Measurements from ENCODE around the gene RHOA. TPM values are rescaled to one million over a fixed set of nuclear protein-coding genes. Genes with fewer than 3 reads are reported as not detected.
A peak's percentile ranks its signal among the peaks of the same experiment; 100 is the strongest.

The RHOA gene
- total and polyA plus RNA-seq, 2 of the 13 experiments (the other 11 are each of a cell fraction or from before 2014, with no cell fraction given) = 131 to 177 TPM

DNA sequence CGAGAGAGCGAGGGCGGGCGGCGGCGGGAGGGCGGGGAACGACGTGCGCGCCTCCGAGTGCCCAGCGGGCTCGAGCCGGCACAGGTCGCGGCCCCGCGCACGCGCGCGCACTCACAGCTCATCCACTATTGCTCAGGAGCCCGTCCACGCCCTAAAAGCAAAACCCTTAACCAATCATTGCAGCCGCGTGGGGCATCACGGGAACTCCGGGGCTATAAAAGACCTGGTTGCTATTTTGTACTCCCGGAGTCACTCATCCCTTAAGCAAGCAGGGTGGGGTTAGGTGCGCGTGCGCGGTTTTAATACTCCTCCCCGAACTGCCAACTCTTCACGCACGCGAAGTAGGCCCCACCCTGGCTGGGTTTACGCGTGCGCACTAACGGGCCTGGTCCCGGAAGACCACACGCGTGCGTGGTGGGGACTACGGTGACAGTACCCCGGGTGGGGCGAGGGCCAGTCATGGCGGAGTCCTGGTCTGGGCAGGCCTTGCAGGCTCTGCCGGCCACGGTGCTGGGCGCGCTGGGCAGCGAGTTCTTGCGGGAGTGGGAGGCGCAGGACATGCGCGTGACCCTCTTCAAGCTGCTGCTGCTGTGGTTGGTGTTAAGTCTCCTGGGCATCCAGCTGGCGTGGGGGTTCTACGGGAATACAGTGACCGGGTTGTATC lies at the start of gene RHOA, which contains the start of gene TCTA (continued):
- TF ChIP-seq AHR (CRISPR knock-in tag; IDR thresholded peaks at IDR 0.05) (peak; percentile 92), CHD4 (IDR thresholded peaks at IDR 0.05; ENCODE audit: borderline replicate concordance, low read length) (no peak), PRPF4 (IDR thresholded peaks at IDR 0.05; ENCODE audit: low read depth, low read length, poor library complexity, severe bottlenecking) (no peak), XRCC5 (optimal IDR thresholded peaks at IDR 0.05; ENCODE audit: low read length) (no peak), LCORL (IDR thresholded peaks at IDR 0.05) (no peak), LCORL (CRISPR knock-in tag; IDR thresholded peaks at IDR 0.05) (0 out of 2 replicates have a peak, but pooled peaks have one; percentile 14), RELA (CRISPR knock-in tag; IDR thresholded peaks at IDR 0.05) (no peak), ZNF160 (CRISPR knock-in tag; IDR thresholded peaks at IDR 0.05) (no peak), HOXA9 (CRISPR knock-in tag; IDR thresholded peaks at IDR 0.05; ENCODE audit: borderline replicate concordance) (peak; percentile 22; the same call in 1 of the 2 replicates), ZNF556 (CRISPR knock-in tag; IDR thresholded peaks at IDR 0.05; ENCODE audit: borderline replicate concordance) (peak; percentile 90; the same call in 1 of the 2 replicates), ZNF678 (CRISPR knock-in tag; IDR thresholded peaks at IDR 0.05) (0 out of 2 replicates have a peak, but pooled peaks have one; percentile 66), PRMT3 (CRISPR knock-in tag; IDR thresholded peaks at IDR 0.05; ENCODE audit: borderline replicate concordance, low read depth) (no peak), ZNF737 (CRISPR knock-in tag; IDR thresholded peaks at IDR 0.05; ENCODE audit: borderline replicate concordance) (no peak), ZNF572 (CRISPR knock-in tag; IDR thresholded peaks at IDR 0.05) (no peak), RBAK (CRISPR knock-in tag; IDR thresholded peaks at IDR 0.05) (no peak)
- TF ChIP-seq, protein P1, sequence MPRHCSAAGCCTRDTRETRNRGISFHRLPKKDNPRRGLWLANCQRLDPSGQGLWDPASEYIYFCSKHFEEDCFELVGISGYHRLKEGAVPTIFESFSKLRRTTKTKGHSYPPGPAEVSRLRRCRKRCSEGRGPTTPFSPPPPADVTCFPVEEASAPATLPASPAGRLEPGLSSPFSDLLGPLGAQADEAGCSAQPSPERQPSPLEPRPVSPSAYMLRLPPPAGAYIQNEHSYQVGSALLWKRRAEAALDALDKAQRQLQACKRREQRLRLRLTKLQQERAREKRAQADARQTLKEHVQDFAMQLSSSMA (CRISPR knock-in tag; IDR thresholded peaks at IDR 0.05) = 0 out of 2 replicates have a peak, but pooled peaks have one; percentile 23
- TF ChIP-seq, protein P2, sequence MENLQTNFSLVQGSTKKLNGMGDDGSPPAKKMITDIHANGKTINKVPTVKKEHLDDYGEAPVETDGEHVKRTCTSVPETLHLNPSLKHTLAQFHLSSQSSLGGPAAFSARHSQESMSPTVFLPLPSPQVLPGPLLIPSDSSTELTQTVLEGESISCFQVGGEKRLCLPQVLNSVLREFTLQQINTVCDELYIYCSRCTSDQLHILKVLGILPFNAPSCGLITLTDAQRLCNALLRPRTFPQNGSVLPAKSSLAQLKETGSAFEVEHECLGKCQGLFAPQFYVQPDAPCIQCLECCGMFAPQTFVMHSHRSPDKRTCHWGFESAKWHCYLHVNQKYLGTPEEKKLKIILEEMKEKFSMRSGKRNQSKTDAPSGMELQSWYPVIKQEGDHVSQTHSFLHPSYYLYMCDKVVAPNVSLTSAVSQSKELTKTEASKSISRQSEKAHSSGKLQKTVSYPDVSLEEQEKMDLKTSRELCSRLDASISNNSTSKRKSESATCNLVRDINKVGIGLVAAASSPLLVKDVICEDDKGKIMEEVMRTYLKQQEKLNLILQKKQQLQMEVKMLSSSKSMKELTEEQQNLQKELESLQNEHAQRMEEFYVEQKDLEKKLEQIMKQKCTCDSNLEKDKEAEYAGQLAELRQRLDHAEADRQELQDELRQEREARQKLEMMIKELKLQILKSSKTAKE (CRISPR knock-in tag; IDR thresholded peaks at IDR 0.05; ENCODE audit: borderline replicate concordance) = 0 out of 2 replicates have a peak, but pooled peaks have one; percentile 54
- TF ChIP-seq, protein P3, sequence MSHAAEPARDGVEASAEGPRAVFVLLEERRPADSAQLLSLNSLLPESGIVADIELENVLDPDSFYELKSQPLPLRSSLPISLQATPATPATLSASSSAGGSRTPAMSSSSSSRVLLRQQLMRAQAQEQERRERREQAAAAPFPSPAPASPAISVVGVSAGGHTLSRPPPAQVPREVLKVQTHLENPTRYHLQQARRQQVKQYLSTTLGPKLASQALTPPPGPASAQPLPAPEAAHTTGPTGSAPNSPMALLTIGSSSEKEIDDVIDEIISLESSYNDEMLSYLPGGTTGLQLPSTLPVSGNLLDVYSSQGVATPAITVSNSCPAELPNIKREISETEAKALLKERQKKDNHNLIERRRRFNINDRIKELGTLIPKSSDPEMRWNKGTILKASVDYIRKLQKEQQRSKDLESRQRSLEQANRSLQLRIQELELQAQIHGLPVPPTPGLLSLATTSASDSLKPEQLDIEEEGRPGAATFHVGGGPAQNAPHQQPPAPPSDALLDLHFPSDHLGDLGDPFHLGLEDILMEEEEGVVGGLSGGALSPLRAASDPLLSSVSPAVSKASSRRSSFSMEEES (CRISPR knock-in tag; IDR thresholded peaks at IDR 0.05) = no peak; the same call in none of the 2 replicates
- TF ChIP-seq, protein P4, sequence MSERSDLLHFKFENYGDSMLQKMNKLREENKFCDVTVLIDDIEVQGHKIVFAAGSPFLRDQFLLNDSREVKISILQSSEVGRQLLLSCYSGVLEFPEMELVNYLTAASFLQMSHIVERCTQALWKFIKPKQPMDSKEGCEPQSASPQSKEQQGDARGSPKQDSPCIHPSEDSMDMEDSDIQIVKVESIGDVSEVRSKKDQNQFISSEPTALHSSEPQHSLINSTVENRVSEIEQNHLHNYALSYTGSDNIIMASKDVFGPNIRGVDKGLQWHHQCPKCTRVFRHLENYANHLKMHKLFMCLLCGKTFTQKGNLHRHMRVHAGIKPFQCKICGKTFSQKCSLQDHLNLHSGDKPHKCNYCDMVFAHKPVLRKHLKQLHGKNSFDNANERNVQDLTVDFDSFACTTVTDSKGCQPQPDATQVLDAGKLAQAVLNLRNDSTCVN (CRISPR knock-in tag; IDR thresholded peaks at IDR 0.05; ENCODE audit: borderline replicate concordance) = peak; percentile 79; the same call in 1 of the 2 replicates
- TF ChIP-seq, protein P5, sequence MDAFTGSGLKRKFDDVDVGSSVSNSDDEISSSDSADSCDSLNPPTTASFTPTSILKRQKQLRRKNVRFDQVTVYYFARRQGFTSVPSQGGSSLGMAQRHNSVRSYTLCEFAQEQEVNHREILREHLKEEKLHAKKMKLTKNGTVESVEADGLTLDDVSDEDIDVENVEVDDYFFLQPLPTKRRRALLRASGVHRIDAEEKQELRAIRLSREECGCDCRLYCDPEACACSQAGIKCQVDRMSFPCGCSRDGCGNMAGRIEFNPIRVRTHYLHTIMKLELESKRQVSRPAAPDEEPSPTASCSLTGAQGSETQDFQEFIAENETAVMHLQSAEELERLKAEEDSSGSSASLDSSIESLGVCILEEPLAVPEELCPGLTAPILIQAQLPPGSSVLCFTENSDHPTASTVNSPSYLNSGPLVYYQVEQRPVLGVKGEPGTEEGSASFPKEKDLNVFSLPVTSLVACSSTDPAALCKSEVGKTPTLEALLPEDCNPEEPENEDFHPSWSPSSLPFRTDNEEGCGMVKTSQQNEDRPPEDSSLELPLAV (CRISPR knock-in tag; conservative IDR thresholded peaks at IDR 0.05; ENCODE audit: low read depth) = no peak; the same call in 1 of the 2 replicates
- TF ChIP-seq, protein P6, sequence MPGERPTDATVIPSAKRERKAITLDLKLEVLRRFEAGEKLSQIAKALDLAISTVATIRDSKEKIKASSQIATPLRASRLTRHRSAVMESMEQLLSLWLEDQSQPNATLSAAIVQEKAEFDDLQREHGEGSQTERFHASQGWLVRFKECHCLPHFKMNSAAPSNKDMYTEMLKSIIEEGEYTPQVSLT (CRISPR knock-in tag; IDR thresholded peaks at IDR 0.05; ENCODE audit: borderline replicate concordance, low read depth) = no peak
